Measurements from ENCODE around the gene EME2.

GRCh38 chr16:1762196-1762878 lies 10.3 kb upstream of the EME2 start:
- TF ChIP-seq EZH2 (IDR thresholded peaks at IDR 0.05; ENCODE audit: borderline replicate concordance, insufficient read depth, low read length, poor library complexity, severe bottlenecking) (no peak), CTCF (IDR thresholded peaks at IDR 0.05; ENCODE audit: poor library complexity, severe bottlenecking) (no peak), REST (IDR thresholded peaks at IDR 0.05; ENCODE audit: borderline replicate concordance) (no peak), SMC3 (conservative IDR thresholded peaks at IDR 0.05; ENCODE audit: poor library complexity) (no peak), POLR2AphosphoS5 (IDR thresholded peaks at IDR 0.05) (no peak), EP300 (conservative IDR thresholded peaks at IDR 0.05; ENCODE audit: poor library complexity, severe bottlenecking) (no peak), RAD21 (conservative IDR thresholded peaks at IDR 0.05) (no peak)
